ENCODE measurements around the gene CD86.

DNA sequence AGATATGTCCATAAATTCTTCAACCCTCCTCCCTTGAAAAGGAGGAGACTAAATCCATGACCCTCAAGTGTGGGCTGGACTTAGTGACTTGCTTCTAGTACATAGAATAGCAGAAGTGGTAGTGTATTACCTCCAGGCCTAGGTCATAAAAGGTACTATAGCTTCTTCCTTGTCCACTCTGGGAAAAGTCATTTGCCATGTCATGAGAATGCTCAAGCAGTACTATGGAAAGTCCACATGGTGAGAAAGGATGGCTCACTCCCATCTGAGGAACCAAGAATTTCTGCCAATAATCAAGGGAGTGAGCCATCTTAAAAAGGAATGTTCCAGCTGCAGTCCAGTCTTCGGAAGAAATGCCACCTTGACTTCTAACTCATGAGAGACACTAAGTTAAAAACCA is 22.6 kb upstream of the CD86 start:
- TF ChIP-seq, protein P1, sequence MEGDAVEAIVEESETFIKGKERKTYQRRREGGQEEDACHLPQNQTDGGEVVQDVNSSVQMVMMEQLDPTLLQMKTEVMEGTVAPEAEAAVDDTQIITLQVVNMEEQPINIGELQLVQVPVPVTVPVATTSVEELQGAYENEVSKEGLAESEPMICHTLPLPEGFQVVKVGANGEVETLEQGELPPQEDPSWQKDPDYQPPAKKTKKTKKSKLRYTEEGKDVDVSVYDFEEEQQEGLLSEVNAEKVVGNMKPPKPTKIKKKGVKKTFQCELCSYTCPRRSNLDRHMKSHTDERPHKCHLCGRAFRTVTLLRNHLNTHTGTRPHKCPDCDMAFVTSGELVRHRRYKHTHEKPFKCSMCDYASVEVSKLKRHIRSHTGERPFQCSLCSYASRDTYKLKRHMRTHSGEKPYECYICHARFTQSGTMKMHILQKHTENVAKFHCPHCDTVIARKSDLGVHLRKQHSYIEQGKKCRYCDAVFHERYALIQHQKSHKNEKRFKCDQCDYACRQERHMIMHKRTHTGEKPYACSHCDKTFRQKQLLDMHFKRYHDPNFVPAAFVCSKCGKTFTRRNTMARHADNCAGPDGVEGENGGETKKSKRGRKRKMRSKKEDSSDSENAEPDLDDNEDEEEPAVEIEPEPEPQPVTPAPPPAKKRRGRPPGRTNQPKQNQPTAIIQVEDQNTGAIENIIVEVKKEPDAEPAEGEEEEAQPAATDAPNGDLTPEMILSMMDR (IDR thresholded peaks at IDR 0.05) = no peak
- no peak for TF ChIP-seq POLR2A (IDR thresholded peaks at IDR 0.05)

Measured in Peyer's patch (tissue), 4 donors.